HEK293 (cell line): ENCODE measurements around the gene HPD.

Experiments
- HOXC10 ChIP-seq: sonication (generic); formaldehyde crosslinking; IDR thresholded peaks from 2 replicates; pipeline ENCODE4 v1.8.1; 2023; ENCODE audit warnings: mild to moderate bottlenecking, missing genetic modification reagents
- KLF10 ChIP-seq: fragments of 450-650 bp; IDR thresholded peaks from 2 replicates; pipeline ENCODE4 v1.5.1; 2018; ENCODE audit warnings: missing biosample characterization, mild to moderate bottlenecking, missing genetic modification characterization
- OSR2 ChIP-seq: fragments of 450-650 bp; formaldehyde crosslinking; IDR thresholded peaks from 2 replicates; pipeline ENCODE4 v1.5.1; 2016; ENCODE audit warnings: missing biosample characterization, missing genetic modification characterization
- REPIN1 ChIP-seq: fragments of 450-650 bp; formaldehyde crosslinking; IDR thresholded peaks from 2 replicates; pipeline ENCODE4 v1.5.1; 2017; ENCODE audit warnings: missing biosample characterization, missing genetic modification characterization, low read depth
- SP3 ChIP-seq: fragments of 450-650 bp; formaldehyde crosslinking; IDR thresholded peaks from 2 replicates; pipeline ENCODE4 v1.5.1; 2016; ENCODE audit warnings: missing biosample characterization, missing genetic modification characterization
- ZFP3 ChIP-seq: fragments of 450-650 bp; formaldehyde crosslinking; IDR thresholded peaks from 2 replicates; pipeline ENCODE4 v1.5.1; 2016; ENCODE audit warnings: low read depth, missing biosample characterization, missing genetic modification characterization
- ZFP41 ChIP-seq: fragments of 450-650 bp; formaldehyde crosslinking; IDR thresholded peaks from 2 replicates; pipeline ENCODE4 v1.5.1; 2016; ENCODE audit warnings: missing biosample characterization, missing genetic modification characterization, borderline replicate concordance
- ZIC2 ChIP-seq: fragments of 450-650 bp; formaldehyde crosslinking; IDR thresholded peaks from 2 replicates; pipeline ENCODE4 v1.5.1; 2016; ENCODE audit warnings: missing biosample characterization, missing genetic modification characterization
- ZNF10 ChIP-seq: fragments of 450-650 bp; formaldehyde crosslinking; IDR thresholded peaks from 2 replicates; pipeline ENCODE4 v1.5.1; 2017; ENCODE audit warnings: missing biosample characterization, missing genetic modification characterization
- ZNF146 ChIP-seq: fragments of 450-650 bp; formaldehyde crosslinking; IDR thresholded peaks from 2 replicates; pipeline ENCODE4 v1.5.1; 2016; ENCODE audit warnings: missing biosample characterization, missing genetic modification characterization
- ZNF157 ChIP-seq: fragments of 450-650 bp; formaldehyde crosslinking; IDR thresholded peaks from 2 replicates; pipeline ENCODE4 v1.5.1; 2016; ENCODE audit warnings: missing biosample characterization, missing genetic modification characterization
- ZNF169 ChIP-seq: fragments of 450-650 bp; formaldehyde crosslinking; IDR thresholded peaks from 2 replicates; pipeline ENCODE4 v1.5.1; 2016; ENCODE audit warnings: missing biosample characterization, missing genetic modification characterization
- ZNF202 ChIP-seq: fragments of 450-650 bp; formaldehyde crosslinking; IDR thresholded peaks from 2 replicates; pipeline ENCODE4 v1.5.1; 2016; ENCODE audit warnings: missing biosample characterization, missing genetic modification characterization, borderline replicate concordance
- ZNF302 ChIP-seq: fragments of 450-650 bp; formaldehyde crosslinking; IDR thresholded peaks from 2 replicates; pipeline ENCODE4 v1.5.1; 2016; ENCODE audit warnings: missing biosample characterization, missing genetic modification characterization, low read depth
- ZNF311 ChIP-seq: fragments of 450-650 bp; formaldehyde crosslinking; IDR thresholded peaks from 2 replicates; pipeline ENCODE4 v1.5.1; 2017; ENCODE audit warnings: missing biosample characterization, missing genetic modification characterization, borderline replicate concordance
- ZNF530 ChIP-seq: fragments of 450-650 bp; formaldehyde crosslinking; IDR thresholded peaks from 2 replicates; pipeline ENCODE4 v1.5.1; 2016; ENCODE audit warnings: low read depth, missing biosample characterization, missing genetic modification characterization
- ZNF585B ChIP-seq: fragments of 450-650 bp; formaldehyde crosslinking; IDR thresholded peaks from 2 replicates; pipeline ENCODE4 v1.5.1; 2016; ENCODE audit warnings: missing biosample characterization, missing genetic modification characterization
- ZNF624 ChIP-seq: fragments of 450-650 bp; formaldehyde crosslinking; IDR thresholded peaks from 2 replicates; pipeline ENCODE4 v1.5.1; 2017; ENCODE audit warnings: missing biosample characterization, missing genetic modification characterization
- ZNF747 ChIP-seq: fragments of 450-650 bp; formaldehyde crosslinking; IDR thresholded peaks from 2 replicates; pipeline ENCODE4 v1.5.1; 2016; ENCODE audit warnings: missing biosample characterization, missing genetic modification characterization
- ZNF776 ChIP-seq: fragments of 450-650 bp; formaldehyde crosslinking; IDR thresholded peaks from 2 replicates; pipeline ENCODE4 v1.5.0; 2017; ENCODE audit warnings: missing biosample characterization, missing genetic modification characterization, borderline replicate concordance
- ZNF777 ChIP-seq: fragments of 450-650 bp; formaldehyde crosslinking; IDR thresholded peaks from 2 replicates; pipeline ENCODE4 v1.5.1; 2017; ENCODE audit warnings: missing biosample characterization, missing genetic modification characterization, borderline replicate concordance
- ZNF785 ChIP-seq: fragments of 450-650 bp; formaldehyde crosslinking; IDR thresholded peaks from 2 replicates; pipeline ENCODE4 v1.5.1; 2016; ENCODE audit warnings: missing biosample characterization, missing genetic modification characterization
- ZNF792 ChIP-seq: fragments of 450-650 bp; formaldehyde crosslinking; IDR thresholded peaks from 2 replicates; pipeline ENCODE4 v1.5.1; 2016; ENCODE audit warnings: missing biosample characterization, missing genetic modification characterization
- ZNF830 ChIP-seq: fragments of 450-650 bp; IDR thresholded peaks from 2 replicates; pipeline ENCODE4 v1.5.0; 2018; ENCODE audit warnings: missing biosample characterization, missing genetic modification characterization, low read depth, mild to moderate bottlenecking, moderate library complexity
- TF ChIP-seq, protein P1 (sequence below): fragments of 450-650 bp; formaldehyde crosslinking; IDR thresholded peaks from 2 replicates; pipeline ENCODE4 v1.5.1; 2016; ENCODE audit warnings: missing biosample characterization, missing genetic modification characterization
- TF ChIP-seq, protein P2 (sequence below): fragments of 450-650 bp; formaldehyde crosslinking; IDR thresholded peaks from 2 replicates; pipeline ENCODE4 v1.5.1; 2016; ENCODE audit warnings: missing biosample characterization, missing genetic modification characterization, borderline replicate concordance
- TF ChIP-seq, protein P3 (sequence below): fragments of 450-650 bp; formaldehyde crosslinking; IDR thresholded peaks from 2 replicates; pipeline ENCODE4 v1.5.1; 2016; ENCODE audit warnings: missing biosample characterization, missing genetic modification characterization
- TF ChIP-seq, protein P4 (sequence below): fragments of 450-650 bp; IDR thresholded peaks from 2 replicates; pipeline ENCODE4 v1.5.1; 2018; ENCODE audit warnings: missing biosample characterization, missing genetic modification characterization
- TF ChIP-seq, protein P5 (sequence below): IDR thresholded peaks from 2 replicates; pipeline ENCODE4 v1.6.1; 2011; ENCODE audit warnings: mild to moderate bottlenecking, low read depth, low read length, borderline replicate concordance
- TF ChIP-seq, protein P6 (sequence below): fragments of 450-650 bp; formaldehyde crosslinking; IDR thresholded peaks from 2 replicates; pipeline ENCODE4 v1.5.1; 2016; ENCODE audit warnings: missing biosample characterization, missing genetic modification characterization

Gene HPD

DNA sequence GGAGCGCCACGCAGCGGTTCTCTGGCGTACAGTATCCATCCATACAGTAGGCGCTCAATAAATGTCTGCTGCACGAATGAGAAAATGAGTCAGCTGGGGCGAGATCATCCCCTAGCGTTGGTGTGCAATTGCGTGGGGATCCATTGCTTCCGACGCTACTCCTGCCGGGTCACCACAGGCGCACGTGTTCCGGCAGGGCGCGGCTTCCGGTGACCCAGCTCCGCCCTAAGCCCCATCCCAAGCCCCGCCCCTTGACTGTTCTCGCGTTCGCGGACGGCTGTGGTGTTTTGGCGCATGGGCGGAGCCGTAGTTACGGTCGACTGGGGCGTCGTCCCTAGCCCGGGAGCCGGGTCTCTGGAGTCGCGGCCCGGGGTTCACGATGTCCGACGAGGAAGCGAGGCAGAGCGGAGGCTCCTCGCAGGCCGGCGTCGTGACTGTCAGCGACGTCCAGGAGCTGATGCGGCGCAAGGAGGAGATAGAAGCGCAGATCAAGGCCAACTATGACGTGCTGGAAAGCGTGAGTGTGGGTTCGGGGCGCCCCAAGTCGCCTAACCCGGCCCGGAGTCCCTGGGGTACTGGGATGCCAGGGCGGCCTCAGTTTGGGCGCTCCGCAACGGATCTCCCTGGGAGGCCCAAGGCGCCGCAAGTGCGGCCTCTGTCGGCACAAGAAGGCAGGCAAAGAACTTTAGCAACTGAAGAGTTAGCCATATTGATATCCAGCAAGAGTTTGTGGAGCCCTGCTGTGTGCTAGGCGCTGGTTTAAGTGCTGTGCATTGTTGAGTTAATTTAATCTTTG lies 30.0 kb upstream of the HPD start, which contains the start of gene PSMD9 (continued):
- 0 out of 2 replicates have a peak, but pooled peaks have one; percentile 24 for TF ChIP-seq ZNF146 (tag by site-specific recombination)
- TF ChIP-seq, protein P1, sequence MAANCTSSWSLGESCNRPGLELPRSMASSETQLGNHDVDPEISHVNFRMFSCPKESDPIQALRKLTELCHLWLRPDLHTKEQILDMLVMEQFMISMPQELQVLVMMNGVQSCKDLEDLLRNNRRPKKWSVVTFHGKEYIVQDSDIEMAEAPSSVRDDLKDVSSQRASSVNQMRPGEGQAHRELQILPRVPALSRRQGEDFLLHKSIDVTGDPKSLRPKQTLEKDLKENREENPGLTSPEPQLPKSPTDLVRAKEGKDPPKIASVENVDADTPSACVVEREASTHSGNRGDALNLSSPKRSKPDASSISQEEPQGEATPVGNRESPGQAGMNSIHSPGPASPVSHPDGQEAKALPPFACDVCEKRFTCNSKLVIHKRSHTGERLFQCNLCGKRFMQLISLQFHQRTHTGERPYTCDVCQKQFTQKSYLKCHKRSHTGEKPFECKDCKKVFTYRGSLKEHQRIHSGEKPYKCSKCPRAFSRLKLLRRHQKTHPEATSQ (tag by site-specific recombination): peak; percentile 67
- TF ChIP-seq ZNF302 (tag by site-specific recombination): no peak
- TF ChIP-seq ZNF169 (tag by site-specific recombination): no peak
- TF ChIP-seq ZNF792: peak; percentile 100
- TF ChIP-seq ZNF785 (tag by site-specific recombination): 0 out of 2 replicates have a peak, but pooled peaks have one; percentile 83
- TF ChIP-seq, protein P2, sequence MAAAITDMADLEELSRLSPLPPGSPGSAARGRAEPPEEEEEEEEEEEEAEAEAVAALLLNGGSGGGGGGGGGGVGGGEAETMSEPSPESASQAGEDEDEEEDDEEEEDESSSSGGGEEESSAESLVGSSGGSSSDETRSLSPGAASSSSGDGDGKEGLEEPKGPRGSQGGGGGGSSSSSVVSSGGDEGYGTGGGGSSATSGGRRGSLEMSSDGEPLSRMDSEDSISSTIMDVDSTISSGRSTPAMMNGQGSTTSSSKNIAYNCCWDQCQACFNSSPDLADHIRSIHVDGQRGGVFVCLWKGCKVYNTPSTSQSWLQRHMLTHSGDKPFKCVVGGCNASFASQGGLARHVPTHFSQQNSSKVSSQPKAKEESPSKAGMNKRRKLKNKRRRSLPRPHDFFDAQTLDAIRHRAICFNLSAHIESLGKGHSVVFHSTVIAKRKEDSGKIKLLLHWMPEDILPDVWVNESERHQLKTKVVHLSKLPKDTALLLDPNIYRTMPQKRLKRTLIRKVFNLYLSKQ (tag by site-specific recombination): no peak
- no peak; the same call in 1 of the 2 replicates for TF ChIP-seq REPIN1 (tag by site-specific recombination)
- TF ChIP-seq ZNF202 (tag by site-specific recombination): no peak
- TF ChIP-seq ZNF830 (tag by site-specific recombination): no peak
- TF ChIP-seq ZNF585B (tag by site-specific recombination): no peak
- TF ChIP-seq, protein P3, sequence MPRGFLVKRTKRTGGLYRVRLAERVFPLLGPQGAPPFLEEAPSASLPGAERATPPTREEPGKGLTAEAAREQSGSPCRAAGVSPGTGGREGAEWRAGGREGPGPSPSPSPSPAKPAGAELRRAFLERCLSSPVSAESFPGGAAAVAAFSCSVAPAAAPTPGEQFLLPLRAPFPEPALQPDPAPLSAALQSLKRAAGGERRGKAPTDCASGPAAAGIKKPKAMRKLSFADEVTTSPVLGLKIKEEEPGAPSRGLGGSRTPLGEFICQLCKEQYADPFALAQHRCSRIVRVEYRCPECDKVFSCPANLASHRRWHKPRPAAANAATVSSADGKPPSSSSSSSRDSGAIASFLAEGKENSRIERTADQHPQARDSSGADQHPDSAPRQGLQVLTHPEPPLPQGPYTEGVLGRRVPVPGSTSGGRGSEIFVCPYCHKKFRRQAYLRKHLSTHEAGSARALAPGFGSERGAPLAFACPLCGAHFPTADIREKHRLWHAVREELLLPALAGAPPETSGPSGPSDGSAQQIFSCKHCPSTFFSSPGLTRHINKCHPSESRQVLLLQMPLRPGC (tag by site-specific recombination): peak; percentile 62; the same call in 1 of the 2 replicates
- TF ChIP-seq OSR2: peak; percentile 84
- no peak for TF ChIP-seq HOXC10
- TF ChIP-seq ZNF10 (tag by site-specific recombination): 0 out of 2 replicates have a peak, but pooled peaks have one; percentile 0
- TF ChIP-seq, protein P4, sequence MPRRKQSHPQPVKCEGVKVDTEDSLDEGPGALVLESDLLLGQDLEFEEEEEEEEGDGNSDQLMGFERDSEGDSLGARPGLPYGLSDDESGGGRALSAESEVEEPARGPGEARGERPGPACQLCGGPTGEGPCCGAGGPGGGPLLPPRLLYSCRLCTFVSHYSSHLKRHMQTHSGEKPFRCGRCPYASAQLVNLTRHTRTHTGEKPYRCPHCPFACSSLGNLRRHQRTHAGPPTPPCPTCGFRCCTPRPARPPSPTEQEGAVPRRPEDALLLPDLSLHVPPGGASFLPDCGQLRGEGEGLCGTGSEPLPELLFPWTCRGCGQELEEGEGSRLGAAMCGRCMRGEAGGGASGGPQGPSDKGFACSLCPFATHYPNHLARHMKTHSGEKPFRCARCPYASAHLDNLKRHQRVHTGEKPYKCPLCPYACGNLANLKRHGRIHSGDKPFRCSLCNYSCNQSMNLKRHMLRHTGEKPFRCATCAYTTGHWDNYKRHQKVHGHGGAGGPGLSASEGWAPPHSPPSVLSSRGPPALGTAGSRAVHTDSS (tag by site-specific recombination): no peak
- TF ChIP-seq ZNF157 (tag by site-specific recombination): no peak
- TF ChIP-seq, protein P5, sequence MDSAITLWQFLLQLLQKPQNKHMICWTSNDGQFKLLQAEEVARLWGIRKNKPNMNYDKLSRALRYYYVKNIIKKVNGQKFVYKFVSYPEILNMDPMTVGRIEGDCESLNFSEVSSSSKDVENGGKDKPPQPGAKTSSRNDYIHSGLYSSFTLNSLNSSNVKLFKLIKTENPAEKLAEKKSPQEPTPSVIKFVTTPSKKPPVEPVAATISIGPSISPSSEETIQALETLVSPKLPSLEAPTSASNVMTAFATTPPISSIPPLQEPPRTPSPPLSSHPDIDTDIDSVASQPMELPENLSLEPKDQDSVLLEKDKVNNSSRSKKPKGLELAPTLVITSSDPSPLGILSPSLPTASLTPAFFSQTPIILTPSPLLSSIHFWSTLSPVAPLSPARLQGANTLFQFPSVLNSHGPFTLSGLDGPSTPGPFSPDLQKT: 0 out of 2 replicates have a peak, but pooled peaks have one; percentile 59
- TF ChIP-seq KLF10 (tag by site-specific recombination): peak; percentile 64
- TF ChIP-seq, protein P6, sequence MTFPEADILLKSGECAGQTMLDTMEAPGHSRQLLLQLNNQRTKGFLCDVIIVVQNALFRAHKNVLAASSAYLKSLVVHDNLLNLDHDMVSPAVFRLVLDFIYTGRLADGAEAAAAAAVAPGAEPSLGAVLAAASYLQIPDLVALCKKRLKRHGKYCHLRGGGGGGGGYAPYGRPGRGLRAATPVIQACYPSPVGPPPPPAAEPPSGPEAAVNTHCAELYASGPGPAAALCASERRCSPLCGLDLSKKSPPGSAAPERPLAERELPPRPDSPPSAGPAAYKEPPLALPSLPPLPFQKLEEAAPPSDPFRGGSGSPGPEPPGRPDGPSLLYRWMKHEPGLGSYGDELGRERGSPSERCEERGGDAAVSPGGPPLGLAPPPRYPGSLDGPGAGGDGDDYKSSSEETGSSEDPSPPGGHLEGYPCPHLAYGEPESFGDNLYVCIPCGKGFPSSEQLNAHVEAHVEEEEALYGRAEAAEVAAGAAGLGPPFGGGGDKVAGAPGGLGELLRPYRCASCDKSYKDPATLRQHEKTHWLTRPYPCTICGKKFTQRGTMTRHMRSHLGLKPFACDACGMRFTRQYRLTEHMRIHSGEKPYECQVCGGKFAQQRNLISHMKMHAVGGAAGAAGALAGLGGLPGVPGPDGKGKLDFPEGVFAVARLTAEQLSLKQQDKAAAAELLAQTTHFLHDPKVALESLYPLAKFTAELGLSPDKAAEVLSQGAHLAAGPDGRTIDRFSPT (tag by site-specific recombination): peak; percentile 90
- TF ChIP-seq SP3: peak; percentile 98
- TF ChIP-seq ZNF747 (tag by site-specific recombination): no peak
- no peak for TF ChIP-seq ZNF624
- no peak for TF ChIP-seq ZNF776 (tag by site-specific recombination)
- TF ChIP-seq ZFP3 (tag by site-specific recombination): no peak
- TF ChIP-seq ZFP41 (tag by site-specific recombination): no peak
- TF ChIP-seq ZNF777 (tag by site-specific recombination): 0 out of 2 replicates have a peak, but pooled peaks have one; percentile 31
- no peak for TF ChIP-seq ZNF530 (tag by site-specific recombination)
- no peak for TF ChIP-seq ZNF311 (tag by site-specific recombination)
- TF ChIP-seq ZIC2 (tag by site-specific recombination): peak; percentile 71
